Caco-2 (cell line): ENCODE results near the gene SOHLH1. TPM values are rescaled to one million over a fixed set of nuclear protein-coding genes. Genes with fewer than 3 reads are reported as not detected.

Source experiments
- BruUV-seq: library from RNA; stranded (reverse); fragments of 400-500 nt; replicated peaks from 2 replicates; lab custom pipeline; 2021; lab: Mats Ljungman, UMichigan
- CTCF ChIA-PET: fragments of 300-600 bp; sonication (Branson Sonifier 250); formaldehyde crosslinking; loops from one replicate; lab custom pipeline; 2022; ENCODE audit warnings: antibody characterized with exemption; lab: Charles Lee
- POLR2A ChIA-PET: fragments of 300-600 bp; sonication (Branson Sonifier 250); formaldehyde crosslinking; loops from one replicate; lab custom pipeline; 2022; ENCODE audit warnings: antibody characterized with exemption; lab: Charles Lee
- DNase-seq, 2 experiments: peaks; one replicate each; pipeline versions ENCODE4 v3.0.0 to v3.0.0-alpha.2; 2020 to 2022
- H3K27me3 ChIP-seq: replicated peaks from 2 replicates; pipeline ENCODE4 v1.6.0; 2011; ENCODE audit warnings: low read length; ENCODE audit not compliant: control insufficient read depth, insufficient read depth
- H3K36me3 ChIP-seq: 2 replicates; pipeline ENCODE4 v1.5.1; 2011; ENCODE audit warnings: low read length; ENCODE audit not compliant: control insufficient read depth, insufficient read depth
- H3K4me1 ChIP-seq: fragments of 250-450 bp; sonication (Bioruptor Pico); 2 replicates; pipeline ENCODE4 v1.5.1; 2020; ENCODE audit warnings: mild to moderate bottlenecking
- H3K4me3 ChIP-seq: 2 replicates; pipeline ENCODE4 v1.5.1; 2011; ENCODE audit warnings: low read depth, mild to moderate bottlenecking, control low read depth, low read length
- H3K9me3 ChIP-seq: fragments of 250-450 bp; sonication (Bioruptor Pico); 2 replicates; pipeline ENCODE4 v1.5.1; 2020; ENCODE audit warnings: mild to moderate bottlenecking, moderate library complexity
- H3K27ac Mint-ChIP-seq: one replicate; pipeline ENCODE4 v1.8.0; 2022; ENCODE audit warnings: mixed read lengths; ENCODE audit not compliant: unreplicated experiment
- H3K27me3 Mint-ChIP-seq: one replicate; pipeline ENCODE4 v1.8.0; 2022; ENCODE audit warnings: mixed read lengths; ENCODE audit not compliant: insufficient read depth, unreplicated experiment
- H3K36me3 Mint-ChIP-seq: one replicate; pipeline ENCODE4 v1.8.0; 2022; ENCODE audit warnings: mild to moderate bottlenecking, mixed read lengths; ENCODE audit not compliant: insufficient read depth, unreplicated experiment
- H3K4me1 Mint-ChIP-seq: one replicate; pipeline ENCODE4 v1.8.0; 2022; ENCODE audit warnings: low read depth, mixed read lengths; ENCODE audit not compliant: unreplicated experiment
- H3K4me3 Mint-ChIP-seq: one replicate; pipeline ENCODE4 v1.8.0; 2022; ENCODE audit warnings: mild to moderate bottlenecking, moderate library complexity, mixed read lengths; ENCODE audit not compliant: unreplicated experiment
- H3K9me3 Mint-ChIP-seq: one replicate; pipeline ENCODE4 v1.8.0; 2022; ENCODE audit warnings: mixed read lengths; ENCODE audit not compliant: unreplicated experiment
- CTCF ChIP-seq, 2 experiments: fragments of 200-600 bp in 1 of 2; IDR thresholded peaks; 1 replicate in 1 of 2; 2 replicates in 1 of 2; pipeline versions ENCODE4 v1.5.1 to v1.8.0; 2011 to 2022; ENCODE audit warnings: antibody characterized with exemption in 1 of 2, control low read depth in 1 of 2, inconsistent platforms in 1 of 2, low read depth in 1 of 2, low read length in 1 of 2, mild to moderate bottlenecking in 1 of 2, moderate library complexity in 1 of 2; ENCODE audit not compliant: insufficient read depth in 1 of 2, severe bottlenecking in 1 of 2, unreplicated experiment in 1 of 2
- intact Hi-C: fragments of 100-400 bp; cut with micrococcal nuclease; formaldehyde crosslinking; loops from one replicate; pipeline ENCODE4 v1.10.0; 2022; ENCODE audit not compliant: unreplicated experiment
- total RNA-seq: library from RNA; stranded (reverse); gene quantifications from 2 replicates; pipeline ENCODE4 v1.2.3, GENCODE V29; 2022

SOHLH1 gene
- total RNA-seq, 1 experiment from 2014 or later: 44.9 TPM

- Histone ChIP-seq H3K9me3 (no peaks in the 10 kb centered on the region), H3K36me3 (peaks cover 2% of the 10 kb centered on the region; the same call in 1 of the 2 replicates), H3K4me1 (no peaks in the 10 kb centered on the region), H3K27me3 (no peaks in the 10 kb centered on the region), H3K4me3 (no peak overlapping the region)
- Mint-ChIP-seq H3K27ac (no peak overlapping the region), H3K4me3 (no peak overlapping the region), H3K9me3 (no peaks in the 10 kb centered on the region), H3K27me3 (no peaks in the 10 kb centered on the region), H3K4me1 (no peaks in the 10 kb centered on the region), H3K36me3 (peaks cover 13% of the 10 kb centered on the region)
- DNase-seq: no peak
- intact Hi-C loops: no loop called here
- BruUV-seq: no TSS peak
- TF ChIP-seq CTCF (IDR thresholded peaks at IDR 0.05; ENCODE audit: insufficient read depth in 1 of 2, low read depth in 1 of 2, low read length in 1 of 2, severe bottlenecking in 1 of 2, unreplicated experiment in 1 of 2): no peak
- POLR2A ChIA-PET: no interaction called here
- CTCF ChIA-PET: no interaction called here
Observed at GRCh38 chr9:135692410-135692809, 6.9 kb downstream of the SOHLH1 start.

- H3K4me3 Mint-ChIP-seq: no peak overlapping the region
- H3K4me1 ChIP-seq: no peaks in the 10 kb centered on the region; the same call in 1 of the 2 replicates
- no peaks in the 10 kb centered on the region for H3K9me3 ChIP-seq
- H3K36me3 ChIP-seq: no peaks in the 10 kb centered on the region
- H3K27me3 ChIP-seq: no peaks in the 10 kb centered on the region
- no peak for TF ChIP-seq CTCF (IDR thresholded peaks at IDR 0.05; ENCODE audit: insufficient read depth in 1 of 2, low read depth in 1 of 2, low read length in 1 of 2, severe bottlenecking in 1 of 2, unreplicated experiment in 1 of 2)
- no peaks in the 10 kb centered on the region for H3K9me3 Mint-ChIP-seq
- no peak overlapping the region for H3K27ac Mint-ChIP-seq
- no peaks in the 10 kb centered on the region for H3K4me1 Mint-ChIP-seq
- DNase-seq: no peak
- peaks cover 19% of the 10 kb centered on the region for H3K36me3 Mint-ChIP-seq
- intact Hi-C loops: no loop called here
- POLR2A ChIA-PET: no interaction called here
- H3K4me3 ChIP-seq: no peak overlapping the region
- BruUV-seq: no TSS peak
- CTCF ChIA-PET: no interaction called here
- H3K27me3 Mint-ChIP-seq: no peaks in the 10 kb centered on the region
Observed at GRCh38 chr9:135690836-135691570, 8.3 kb downstream of the SOHLH1 start.

DNA sequence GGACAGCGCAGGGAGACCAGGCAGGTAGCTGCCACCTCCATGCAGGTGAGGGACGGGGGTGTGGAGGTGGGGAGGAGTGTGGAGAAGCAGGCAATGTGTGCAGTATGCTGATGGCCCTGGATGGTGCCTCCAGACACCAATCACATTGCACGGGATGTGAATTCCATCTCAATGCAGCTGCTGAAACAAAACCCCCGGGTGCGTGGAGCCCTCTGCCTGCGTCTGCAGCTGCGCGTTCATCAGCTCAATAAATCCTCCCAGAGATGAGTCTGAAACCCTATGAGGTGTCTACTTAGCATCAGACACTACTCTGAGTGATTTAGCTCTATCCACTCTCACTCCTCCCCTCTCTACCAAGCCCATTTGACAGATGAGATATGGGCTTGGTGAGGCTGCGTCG lies 10.3 kb downstream of the SOHLH1 start:
- peaks cover 15% of the 10 kb centered on the region for H3K36me3 Mint-ChIP-seq
- H3K4me3 Mint-ChIP-seq: no peak overlapping the region
- Histone ChIP-seq H3K4me1 (no peaks in the 10 kb centered on the region; the same call in 1 of the 2 replicates), H3K27me3 (no peaks in the 10 kb centered on the region), H3K36me3 (no peaks in the 10 kb centered on the region), H3K9me3 (no peaks in the 10 kb centered on the region), H3K4me3 (no peak overlapping the region)
- no TSS peak for BruUV-seq
- H3K9me3 Mint-ChIP-seq: no peaks in the 10 kb centered on the region
- no peak for DNase-seq
- ChIA-PET CTCF (no interaction called here), POLR2A (no interaction called here)
- TF ChIP-seq CTCF (IDR thresholded peaks at IDR 0.05; ENCODE audit: insufficient read depth in 1 of 2, low read depth in 1 of 2, low read length in 1 of 2, severe bottlenecking in 1 of 2, unreplicated experiment in 1 of 2): no peak
- H3K4me1 Mint-ChIP-seq: no peaks in the 10 kb centered on the region
- intact Hi-C loops: no loop called here
- no peak overlapping the region for H3K27ac Mint-ChIP-seq
- H3K27me3 Mint-ChIP-seq: no peaks in the 10 kb centered on the region
